Medulla oblongata (tissue), 1 donor: ENCODE measurements around the gene USP24.
A peak's percentile ranks its signal among the peaks of the same experiment; 100 is the strongest.
"Not testable (repeated sequence)": the region's sequence is repeated elsewhere in the genome, so short reads cannot be mapped to it uniquely, and the experiment has no call there.

Experiments used
- DNase-seq: peaks from one replicate; pipeline ENCODE4 v3.0.0-alpha.2; 2015; ENCODE audit errors: extremely low spot score

USP24 gene

DNA sequence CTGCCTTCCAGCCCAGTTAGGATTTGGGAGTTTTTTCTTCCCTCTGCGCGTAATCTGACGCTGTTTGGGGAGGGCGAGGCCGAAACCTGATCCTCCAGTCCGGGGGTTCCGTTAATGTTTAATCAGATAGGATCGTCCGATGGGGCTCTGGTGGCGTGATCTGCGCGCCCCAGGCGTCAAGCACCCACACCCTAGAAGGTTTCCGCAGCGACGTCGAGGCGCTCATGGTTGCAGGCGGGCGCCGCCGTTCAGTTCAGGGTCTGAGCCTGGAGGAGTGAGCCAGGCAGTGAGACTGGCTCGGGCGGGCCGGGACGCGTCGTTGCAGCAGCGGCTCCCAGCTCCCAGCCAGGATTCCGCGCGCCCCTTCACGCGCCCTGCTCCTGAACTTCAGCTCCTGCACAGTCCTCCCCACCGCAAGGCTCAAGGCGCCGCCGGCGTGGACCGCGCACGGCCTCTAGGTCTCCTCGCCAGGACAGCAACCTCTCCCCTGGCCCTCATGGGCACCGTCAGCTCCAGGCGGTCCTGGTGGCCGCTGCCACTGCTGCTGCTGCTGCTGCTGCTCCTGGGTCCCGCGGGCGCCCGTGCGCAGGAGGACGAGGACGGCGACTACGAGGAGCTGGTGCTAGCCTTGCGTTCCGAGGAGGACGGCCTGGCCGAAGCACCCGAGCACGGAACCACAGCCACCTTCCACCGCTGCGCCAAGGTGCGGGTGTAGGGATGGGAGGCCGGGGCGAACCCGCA lies 175.7 kb downstream of the USP24 start, which contains the start of gene PCSK9:
TSS of gene PCSK9 (plus strand) at position 207 of the 741 bp plus-strand sequence. CDS start at position 497, 290 bp downstream.
- DNase-seq = no peak

DNA sequence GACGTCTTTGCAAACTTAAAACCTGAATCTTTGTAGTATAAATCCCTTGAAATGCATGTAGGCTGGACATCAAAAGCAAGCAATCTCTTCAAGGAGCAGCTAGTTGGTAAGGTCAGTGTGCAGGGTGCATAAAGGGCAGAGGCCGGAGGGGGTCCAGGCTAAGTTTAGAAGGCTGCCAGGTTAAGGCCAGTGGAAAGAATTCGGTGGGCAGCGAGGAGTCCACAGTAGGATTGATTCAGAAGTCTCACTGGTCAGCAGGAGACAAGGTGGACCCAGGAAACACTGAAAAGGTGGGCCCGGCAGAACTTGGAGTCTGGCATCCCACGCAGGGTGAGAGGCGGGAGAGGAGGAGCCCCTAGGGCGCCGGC lies 176.2 kb downstream of the USP24 start:
- DNase-seq = no peak

DNA sequence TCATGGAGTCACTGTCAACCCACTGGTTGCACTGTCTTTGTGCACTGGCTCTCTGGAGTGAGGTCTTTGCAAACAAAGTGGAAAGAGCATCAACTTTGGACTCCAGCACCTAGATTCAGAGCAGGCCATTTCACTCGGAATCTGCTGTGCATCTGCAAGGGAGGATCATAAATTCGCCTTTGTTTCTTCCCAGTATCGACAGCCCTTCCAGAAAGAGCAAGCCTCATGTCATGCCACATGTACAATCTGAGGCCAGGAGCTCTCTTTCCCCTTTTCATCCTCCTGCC lies 176.7 kb downstream of the USP24 start:
- no peak for DNase-seq

DNA sequence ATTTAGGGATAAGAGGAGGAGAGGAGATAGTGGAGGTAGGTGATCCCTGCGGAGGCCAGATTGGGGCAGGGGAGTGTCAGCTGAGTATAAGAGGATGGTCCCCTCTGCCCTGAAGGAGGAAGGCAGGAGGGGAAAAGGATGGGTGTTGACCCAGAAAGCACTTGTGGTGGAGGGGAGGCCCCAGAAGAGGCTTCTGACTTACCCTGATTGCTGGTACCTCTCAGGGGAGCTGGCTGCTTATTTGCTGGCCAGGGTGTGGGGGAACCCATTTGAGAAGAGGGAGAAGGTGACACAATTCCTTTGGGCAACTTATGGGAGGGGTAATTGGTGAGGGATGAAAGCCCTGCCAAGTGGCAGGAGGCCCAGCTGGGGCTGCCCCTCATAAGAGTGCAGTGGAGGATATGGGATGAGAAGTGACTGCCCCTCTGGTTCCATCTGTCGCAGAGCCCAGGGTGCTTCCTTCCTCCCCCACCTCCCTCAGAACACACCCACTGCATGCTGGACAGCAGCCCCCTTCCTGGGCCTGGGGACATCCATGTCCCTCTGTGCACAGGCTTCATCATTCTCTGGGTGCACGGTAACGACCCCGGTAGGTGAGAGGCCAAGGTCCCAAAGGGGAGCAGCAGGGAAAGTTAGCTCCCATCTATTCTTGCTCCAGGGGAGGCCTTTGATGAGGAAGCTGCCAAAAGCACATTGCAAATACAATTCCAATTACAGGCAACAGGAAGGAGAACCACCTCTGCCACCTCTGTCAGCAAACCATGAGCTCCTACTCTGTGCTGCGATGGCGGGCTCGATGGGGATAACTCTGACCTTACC lies 177.2 kb downstream of the USP24 start:
- no peak for DNase-seq

DNA sequence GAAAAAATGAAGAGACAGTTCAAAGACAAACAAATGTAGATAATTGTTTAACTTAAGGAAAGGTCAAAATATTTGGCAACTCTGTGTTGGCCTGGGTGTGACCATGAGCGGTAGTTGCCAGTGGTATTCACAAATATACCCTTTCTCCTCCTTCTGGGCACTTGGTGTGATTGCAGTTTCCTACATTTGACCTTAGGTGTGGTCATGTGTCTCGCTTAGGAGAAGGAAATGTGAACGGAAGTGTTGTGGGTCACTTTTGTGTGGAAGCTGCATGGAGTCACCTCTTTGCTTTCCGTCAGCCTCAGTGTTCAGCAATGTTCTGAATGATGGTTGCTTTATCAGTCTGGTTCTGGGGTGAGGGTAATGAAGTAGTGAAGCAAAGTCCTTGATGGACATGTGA lies 179.3 kb downstream of the USP24 start:
- no peak for DNase-seq

DNA sequence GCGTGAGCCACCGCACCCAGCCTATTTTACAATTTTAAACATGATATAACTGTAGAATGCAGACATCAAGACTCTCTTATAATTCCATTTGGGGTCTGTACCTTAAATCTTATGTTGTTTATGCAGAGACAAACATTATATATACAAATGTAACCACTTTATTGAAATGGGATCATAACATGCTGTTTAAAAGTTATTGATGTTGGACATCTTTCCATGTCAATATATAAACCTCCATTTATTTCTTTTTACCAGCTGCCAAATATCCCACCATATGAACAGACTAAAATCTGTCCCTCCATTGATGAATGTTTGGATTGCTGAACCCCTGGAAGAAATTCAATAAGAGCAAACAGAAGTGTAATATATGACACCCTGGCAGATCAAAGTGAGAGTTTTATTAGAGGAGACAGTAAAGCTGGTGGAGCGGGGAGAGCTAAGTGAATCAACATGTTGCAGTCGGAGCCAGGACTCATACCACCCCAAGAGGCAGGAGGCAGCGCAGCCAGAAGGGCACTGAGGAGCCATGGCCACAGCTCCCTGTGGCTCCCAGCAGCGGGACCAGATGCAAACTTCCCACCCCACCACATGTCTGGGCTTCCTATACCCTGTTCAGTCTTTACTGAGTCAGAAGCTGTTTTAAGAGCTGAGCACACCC lies 180.6 kb downstream of the USP24 start:
- no peak for DNase-seq

DNA sequence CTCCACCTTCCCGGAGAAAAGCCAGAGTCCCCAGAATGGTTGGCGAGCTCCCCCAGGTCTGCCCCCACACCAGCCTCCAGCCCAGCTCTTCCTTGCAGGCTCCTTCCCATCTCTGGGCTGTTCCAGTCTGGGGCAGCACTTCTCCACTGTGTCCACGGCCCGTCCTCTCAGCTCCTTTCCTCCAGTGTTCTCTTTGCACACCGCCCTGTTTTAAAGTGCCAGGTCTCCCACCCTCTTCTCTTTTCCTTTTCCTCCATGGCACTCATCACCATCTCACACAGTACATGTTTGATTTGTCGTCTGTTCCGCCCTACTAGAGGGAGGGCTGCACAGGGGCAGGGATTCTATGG lies 181.9 kb downstream of the USP24 start:
- DNase-seq = no peak

DNA sequence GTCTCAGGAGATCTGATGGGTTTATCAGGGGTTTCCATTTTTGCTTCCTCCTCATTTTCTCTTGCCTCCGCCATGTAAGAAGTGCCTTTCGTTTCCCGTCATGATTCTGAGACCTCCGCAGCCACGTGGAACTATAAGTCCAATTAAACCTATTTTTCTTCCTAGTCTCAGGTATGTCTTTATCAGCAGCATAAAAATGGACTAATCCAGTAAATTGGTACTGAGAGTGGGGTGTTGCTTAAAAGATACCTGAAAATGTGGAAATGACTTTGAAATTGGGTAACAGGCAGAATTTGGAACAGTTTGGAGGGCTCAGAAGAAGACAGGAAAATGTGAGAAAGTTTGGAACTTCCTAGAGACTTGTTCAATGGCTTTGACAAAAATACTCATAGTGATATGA lies 184.1 kb downstream of the USP24 start:
- DNase-seq = not testable (repeated sequence)

DNA sequence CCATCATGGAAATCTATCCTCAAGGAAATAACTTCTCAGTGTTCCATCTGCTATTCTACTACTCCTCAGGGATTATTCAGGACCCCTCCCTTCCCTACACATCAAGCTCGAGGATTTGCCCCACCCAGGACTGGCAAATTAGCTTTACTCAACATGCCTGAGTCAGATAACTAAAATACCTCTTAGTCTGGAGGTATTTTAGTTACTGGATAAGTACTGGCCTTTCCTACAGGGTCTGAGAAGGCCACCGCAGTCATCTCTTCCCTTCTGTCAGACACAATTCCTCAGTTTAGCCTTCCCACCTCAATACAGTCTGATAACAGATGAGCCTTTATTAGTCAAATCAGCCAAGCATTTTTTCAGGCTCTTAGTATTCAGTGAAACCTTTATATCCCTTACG lies 188.5 kb downstream of the USP24 start:
- not testable (repeated sequence) for DNase-seq

DNA sequence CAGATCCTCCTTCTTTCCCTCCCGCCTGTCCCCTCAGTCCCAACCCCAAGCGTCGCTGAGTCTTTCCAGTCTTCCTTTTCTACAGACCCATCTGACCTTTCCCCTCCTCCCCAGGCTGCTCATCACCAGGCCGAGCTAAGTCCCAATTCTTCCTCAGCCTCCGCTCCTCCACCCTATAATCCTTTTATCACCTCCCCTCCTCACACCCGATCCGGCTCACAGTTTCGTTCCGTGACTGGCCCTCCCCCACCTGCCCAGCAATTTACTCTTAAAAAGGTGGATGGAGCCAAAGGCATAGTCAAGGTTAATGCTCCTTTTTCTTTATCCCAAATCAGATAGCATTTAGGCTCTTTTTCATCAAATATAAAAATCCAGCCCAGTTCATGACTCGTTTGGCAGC lies 191.0 kb downstream of the USP24 start:
- DNase-seq = not testable (repeated sequence)

DNA sequence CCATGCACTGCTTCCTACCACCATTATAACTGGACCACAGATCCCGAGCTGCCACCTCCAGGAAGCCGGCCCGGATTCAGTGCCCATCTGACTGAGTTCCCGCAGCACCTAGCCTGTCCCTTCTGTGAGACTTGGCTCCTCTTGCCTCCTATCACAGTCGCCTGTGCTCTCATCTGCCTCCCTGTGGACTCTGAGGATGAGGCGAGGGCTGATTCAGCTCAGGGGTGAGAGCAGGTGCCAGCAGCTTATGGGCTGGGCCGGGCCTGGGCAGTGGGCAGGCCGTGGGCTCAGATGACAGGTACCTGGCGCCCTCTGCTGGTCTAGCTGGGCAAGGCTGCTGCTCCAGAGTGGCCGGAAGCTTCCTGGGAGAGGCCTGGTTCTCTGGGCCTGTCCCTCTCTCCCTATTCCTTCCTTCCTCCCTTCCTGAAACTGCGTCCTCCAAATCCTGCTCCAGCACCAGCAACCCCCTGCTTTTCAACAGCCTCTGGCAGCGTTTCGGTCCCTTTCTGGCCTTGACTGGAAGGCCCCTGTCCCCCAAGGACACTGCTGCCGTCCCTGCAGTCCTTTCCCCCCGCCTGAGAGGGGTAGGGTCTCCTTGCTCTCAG lies 193.1 kb downstream of the USP24 start:
- peak; percentile 59 for DNase-seq

DNA sequence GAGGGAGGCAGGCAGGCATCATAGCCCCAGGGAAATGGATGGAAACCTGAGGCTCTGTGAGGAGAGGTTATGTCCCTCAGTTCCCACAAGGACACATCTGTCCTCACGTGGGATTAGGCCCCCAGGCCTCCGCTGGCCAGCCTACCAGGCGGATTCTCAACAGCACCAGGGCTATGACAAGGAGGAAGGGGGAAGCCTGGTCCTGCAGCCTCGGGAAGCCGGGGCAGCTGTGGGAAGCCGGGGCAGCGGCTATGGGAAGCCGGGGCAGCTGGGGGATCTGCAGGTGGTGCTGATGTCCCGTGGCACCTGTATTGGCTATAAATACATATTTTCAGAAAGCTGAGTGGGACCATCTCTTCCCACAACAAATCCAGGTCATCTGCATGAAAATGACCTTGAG lies 196.8 kb downstream of the USP24 start:
- no peak for DNase-seq
